HepG2 (cell line): ENCODE measurements around the gene SNRNP48. TPM values are rescaled to one million over a fixed set of nuclear protein-coding genes. Genes with fewer than 3 reads are reported as not detected.

Experiments used
- ATF3 ChIP-seq: sonication (generic); formaldehyde crosslinking; IDR thresholded peaks from 2 replicates; pipeline ENCODE4 v1.4.0; 2020; ENCODE audit warnings: missing genetic modification reagents
- ATF4 ChIP-seq, 2 experiments: fragments of 450-650 bp in 1 of 2; sonication (generic) in 1 of 2; formaldehyde crosslinking; IDR thresholded peaks; 2 replicates each; pipeline versions ENCODE4 v1.5.0 to v1.8.0; 2020 to 2022; ENCODE audit warnings: mild to moderate bottlenecking in 1 of 2, missing genetic modification reagents in 1 of 2
- CEBPB ChIP-seq: IDR thresholded peaks from 2 replicates; pipeline ENCODE4 v1.6.1; 2011; ENCODE audit warnings: low read depth, low read length, improper control_type of control experiment, borderline replicate concordance
- DNMT1 ChIP-seq: sonication (generic); formaldehyde crosslinking; IDR thresholded peaks from 2 replicates; pipeline ENCODE4 v1.5.1; 2020; ENCODE audit warnings: mild to moderate bottlenecking, missing genetic modification reagents
- GFI1 ChIP-seq: sonication (generic); formaldehyde crosslinking; IDR thresholded peaks from 2 replicates; pipeline ENCODE4 v1.5.0; 2020; ENCODE audit warnings: missing genetic modification reagents, mild to moderate bottlenecking, borderline replicate concordance
- HDAC2 ChIP-seq: sonication (generic); formaldehyde crosslinking; IDR thresholded peaks from 2 replicates; pipeline ENCODE4 v1.4.0; 2020; ENCODE audit warnings: missing genetic modification reagents
- MIXL1 ChIP-seq: IDR thresholded peaks from 2 replicates; pipeline ENCODE4 v1.6.1; 2016
- NR2F2 ChIP-seq: IDR thresholded peaks from 2 replicates; pipeline ENCODE4 v1.6.1; 2012; ENCODE audit warnings: low read depth, inconsistent platforms, borderline replicate concordance
- SMYD3 ChIP-seq: sonication (generic); formaldehyde crosslinking; IDR thresholded peaks from 2 replicates; pipeline ENCODE4 v1.8.1; 2023; ENCODE audit warnings: mild to moderate bottlenecking, missing genetic modification reagents
- ZBTB7B ChIP-seq: sonication (generic); formaldehyde crosslinking; IDR thresholded peaks from 2 replicates; pipeline ENCODE4 v1.4.0; 2020; ENCODE audit warnings: missing genetic modification reagents
- ZFP37 ChIP-seq: sonication (generic); formaldehyde crosslinking; IDR thresholded peaks from 2 replicates; pipeline ENCODE4 v1.4.0; 2020; ENCODE audit warnings: missing genetic modification reagents, borderline replicate concordance
- ZNF205 ChIP-seq: IDR thresholded peaks from 2 replicates; pipeline ENCODE4 v1.6.1; 2018; ENCODE audit warnings: missing biosample characterization, missing genetic modification reagents
- ZNF30 ChIP-seq: sonication (generic); formaldehyde crosslinking; IDR thresholded peaks from 2 replicates; pipeline ENCODE4 v1.5.0; 2020; ENCODE audit warnings: mild to moderate bottlenecking, missing genetic modification reagents
- ZNF530 ChIP-seq: sonication (generic); formaldehyde crosslinking; IDR thresholded peaks from 2 replicates; pipeline ENCODE4 v1.5.0; 2020; ENCODE audit warnings: low read depth, mild to moderate bottlenecking, missing genetic modification reagents
- ZNF605 ChIP-seq: sonication (generic); formaldehyde crosslinking; IDR thresholded peaks from 2 replicates; pipeline ENCODE4 v1.8.0; 2022; ENCODE audit warnings: mild to moderate bottlenecking, missing genetic modification reagents
- ZNF646 ChIP-seq: sonication (generic); formaldehyde crosslinking; IDR thresholded peaks from 2 replicates; pipeline ENCODE4 v1.9.0; 2021; ENCODE audit warnings: mild to moderate bottlenecking, missing genetic modification reagents
- ZNF839 ChIP-seq: sonication (generic); formaldehyde crosslinking; IDR thresholded peaks from 2 replicates; pipeline ENCODE4 v1.4.0; 2020; ENCODE audit warnings: missing genetic modification reagents, mild to moderate bottlenecking, borderline replicate concordance
- ZSCAN9 ChIP-seq: IDR thresholded peaks from 2 replicates; pipeline ENCODE4 v1.6.1; 2016; ENCODE audit warnings: borderline replicate concordance
- ZXDC ChIP-seq: sonication (generic); formaldehyde crosslinking; IDR thresholded peaks from 2 replicates; pipeline ENCODE4 v1.5.0; 2020; ENCODE audit warnings: mild to moderate bottlenecking, missing genetic modification reagents
- ZZZ3 ChIP-seq: sonication (generic); formaldehyde crosslinking; IDR thresholded peaks from 2 replicates; pipeline ENCODE4 v1.4.0; 2020; ENCODE audit warnings: missing genetic modification reagents, mild to moderate bottlenecking, borderline replicate concordance
- polyA plus RNA-seq, 8 experiments: library from polyadenylated mRNA; depleted of rRNA in 3 of 8; stranded (reverse) in 7 of 8; unstranded in 1 of 8; fragments of >200 nt; fragmentation: Illumina TruSeq in 4 of 8; extraction: Trizol in 4 of 8; gene quantifications; 2 replicates each; pipeline versions ENCODE4 v1.2.1 to v1.2.3, GENCODE V29; 2011 to 2016; ENCODE audit warnings: low read depth in 4 of 8, missing spikeins in 1 of 8, mixed read lengths in 1 of 8; ENCODE audit not compliant: insufficient read depth in 1 of 8
- total RNA-seq, 5 experiments: library from RNA; depleted of rRNA; stranded (reverse); fragments of >200 nt; fragmentation: Illumina TruSeq; extraction: Trizol; gene quantifications; 2 replicates each; pipeline ENCODE4 v1.2.3, GENCODE V29; 2016; ENCODE audit warnings: low read depth in 1 of 5

SNRNP48 gene
- total and polyA plus RNA-seq, 2 of the 13 experiments (the other 11 are each of a cell fraction or from before 2014, with no cell fraction given), result 17.5 to 47.5 TPM

GRCh38 chr6:7550433-7550801 is 39.6 kb upstream of the SNRNP48 start (continued):
- no peak for TF ChIP-seq ZNF839
- no peak for TF ChIP-seq ATF4 (CRISPR knock-in tag; IDR thresholded peaks at IDR 0.05)
- TF ChIP-seq MIXL1 (CRISPR knock-in tag), result peak; percentile 43; the same call in 1 of the 2 replicates
- TF ChIP-seq ZSCAN9 (CRISPR knock-in tag), result no peak
- TF ChIP-seq ZNF205, result peak; percentile 65; the same call in 1 of the 2 replicates
- no peak for TF ChIP-seq CEBPB
- TF ChIP-seq ZNF605 (CRISPR knock-in tag), result no peak
- no peak for TF ChIP-seq ZNF530 (CRISPR knock-in tag)
- no peak for TF ChIP-seq ZNF30 (CRISPR knock-in tag)
- TF ChIP-seq ZBTB7B, result no peak
- TF ChIP-seq ZNF646 (CRISPR knock-in tag), result no peak
- TF ChIP-seq ZFP37, result no peak
- TF ChIP-seq GFI1, result peak; percentile 48; the same call in 1 of the 2 replicates
- TF ChIP-seq ZZZ3, result no peak
- TF ChIP-seq SMYD3, result no peak
- no peak for TF ChIP-seq DNMT1 (CRISPR knock-in tag)
- TF ChIP-seq NR2F2, result peak; percentile 49; the same call in 1 of the 2 replicates
- TF ChIP-seq HDAC2 (CRISPR knock-in tag), result 0 out of 2 replicates have a peak, but pooled peaks have one; percentile 18
- no peak for TF ChIP-seq ATF3 (CRISPR knock-in tag)
- TF ChIP-seq ZXDC, result no peak
